Sigmoid colon (tissue), 4 donors: ENCODE measurements around the gene PTPRN.

Experiments
- EP300 ChIP-seq, 4 donors: sonication (generic); formaldehyde crosslinking; IDR thresholded peaks; one replicate each; pipeline ENCODE4 v1.6.1; 2017; ENCODE audit warnings: antibody characterized with exemption in 4 of 4
- POLR2AphosphoS5 ChIP-seq, 4 donors: sonication (generic); formaldehyde crosslinking; IDR thresholded peaks; one replicate each; pipeline ENCODE4 v1.6.1; 2017; ENCODE audit warnings: antibody characterized with exemption in 4 of 4
- TF ChIP-seq, protein P1 (sequence below), 4 experiments: fragments of 450-650 bp in 3 of 4; fragments of 200-600 bp in 1 of 4; IDR thresholded peaks; one replicate each; pipeline ENCODE4 v1.5.1; 2016 to 2019; ENCODE audit warnings: antibody characterized with exemption in 4 of 4, mild to moderate bottlenecking in 3 of 4, moderate library complexity in 2 of 4

DNA sequence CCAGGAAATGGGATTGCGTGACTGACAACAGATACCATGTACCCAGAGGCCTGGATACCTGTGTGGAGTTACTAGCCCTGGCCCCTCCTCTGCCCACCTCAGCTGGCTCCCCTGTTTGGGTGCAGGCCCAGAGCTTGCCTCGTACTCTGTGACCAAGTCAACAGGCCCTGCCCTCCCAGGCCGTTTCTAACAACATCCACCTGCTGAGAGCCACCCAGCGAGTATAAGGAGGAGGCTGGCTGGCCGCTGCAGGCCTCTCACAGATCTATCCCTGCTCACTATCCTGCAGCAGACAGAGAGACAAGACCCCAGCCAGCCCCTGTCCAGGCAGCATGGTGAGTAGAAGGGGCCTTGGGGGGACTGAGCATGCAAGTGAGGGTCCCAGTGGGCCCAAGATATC, 43.0 kb downstream of the PTPRN start:
- TF ChIP-seq POLR2AphosphoS5 (IDR thresholded peaks at IDR 0.05) (no peak), EP300 (IDR thresholded peaks at IDR 0.05) (no peak)
- TF ChIP-seq, protein P1, sequence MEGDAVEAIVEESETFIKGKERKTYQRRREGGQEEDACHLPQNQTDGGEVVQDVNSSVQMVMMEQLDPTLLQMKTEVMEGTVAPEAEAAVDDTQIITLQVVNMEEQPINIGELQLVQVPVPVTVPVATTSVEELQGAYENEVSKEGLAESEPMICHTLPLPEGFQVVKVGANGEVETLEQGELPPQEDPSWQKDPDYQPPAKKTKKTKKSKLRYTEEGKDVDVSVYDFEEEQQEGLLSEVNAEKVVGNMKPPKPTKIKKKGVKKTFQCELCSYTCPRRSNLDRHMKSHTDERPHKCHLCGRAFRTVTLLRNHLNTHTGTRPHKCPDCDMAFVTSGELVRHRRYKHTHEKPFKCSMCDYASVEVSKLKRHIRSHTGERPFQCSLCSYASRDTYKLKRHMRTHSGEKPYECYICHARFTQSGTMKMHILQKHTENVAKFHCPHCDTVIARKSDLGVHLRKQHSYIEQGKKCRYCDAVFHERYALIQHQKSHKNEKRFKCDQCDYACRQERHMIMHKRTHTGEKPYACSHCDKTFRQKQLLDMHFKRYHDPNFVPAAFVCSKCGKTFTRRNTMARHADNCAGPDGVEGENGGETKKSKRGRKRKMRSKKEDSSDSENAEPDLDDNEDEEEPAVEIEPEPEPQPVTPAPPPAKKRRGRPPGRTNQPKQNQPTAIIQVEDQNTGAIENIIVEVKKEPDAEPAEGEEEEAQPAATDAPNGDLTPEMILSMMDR (IDR thresholded peaks at IDR 0.05), result no peak
